Activated T-helper 1 cell treated with anti-CD3 and anti-CD28 coated beads, Interleukin-2, amount 50 U/mL, for 16 hours (primary cell): ENCODE results near the gene KRT7.
"Not testable (repeated sequence)": the region's sequence is repeated elsewhere in the genome, so short reads cannot be mapped to it uniquely, and the experiment has no call there.

Experiments
- DNase-seq, 2 donors: peaks; one replicate each; pipeline ENCODE4 v3.0.0-alpha.2; 2020; ENCODE audit warnings: low read depth in 1 of 2, low spot score in 1 of 2

Gene KRT7

DNA sequence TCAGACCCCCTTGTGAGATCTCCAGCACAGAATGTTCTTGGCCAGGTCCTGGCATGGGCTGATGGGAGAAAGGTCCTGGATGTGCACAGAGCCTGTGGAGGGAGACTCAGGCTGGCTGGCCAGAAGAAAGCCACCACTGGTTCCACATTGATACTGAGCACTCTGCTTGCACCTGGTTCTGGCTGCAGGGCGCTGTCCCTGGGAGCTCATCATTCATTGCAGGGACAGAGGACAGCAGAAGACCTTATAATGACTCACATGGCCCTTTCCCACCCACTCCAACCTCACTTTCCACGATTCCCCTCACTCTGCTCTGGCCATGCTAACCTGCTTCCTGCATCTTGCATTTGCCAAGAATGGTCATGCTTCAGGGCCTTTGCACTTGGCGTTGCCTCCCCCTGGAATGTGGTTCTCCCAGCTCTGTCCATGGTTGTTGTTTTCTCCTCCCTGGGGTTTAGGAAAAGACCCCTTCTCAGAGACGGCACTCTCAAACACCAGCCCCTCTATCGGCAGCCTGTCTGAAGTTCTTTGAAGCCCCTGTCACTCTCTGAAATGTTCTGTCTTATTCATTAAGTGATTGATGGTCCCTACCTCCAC is 10.3 kb downstream of the KRT7 start:
- no peak for DNase-seq

DNA sequence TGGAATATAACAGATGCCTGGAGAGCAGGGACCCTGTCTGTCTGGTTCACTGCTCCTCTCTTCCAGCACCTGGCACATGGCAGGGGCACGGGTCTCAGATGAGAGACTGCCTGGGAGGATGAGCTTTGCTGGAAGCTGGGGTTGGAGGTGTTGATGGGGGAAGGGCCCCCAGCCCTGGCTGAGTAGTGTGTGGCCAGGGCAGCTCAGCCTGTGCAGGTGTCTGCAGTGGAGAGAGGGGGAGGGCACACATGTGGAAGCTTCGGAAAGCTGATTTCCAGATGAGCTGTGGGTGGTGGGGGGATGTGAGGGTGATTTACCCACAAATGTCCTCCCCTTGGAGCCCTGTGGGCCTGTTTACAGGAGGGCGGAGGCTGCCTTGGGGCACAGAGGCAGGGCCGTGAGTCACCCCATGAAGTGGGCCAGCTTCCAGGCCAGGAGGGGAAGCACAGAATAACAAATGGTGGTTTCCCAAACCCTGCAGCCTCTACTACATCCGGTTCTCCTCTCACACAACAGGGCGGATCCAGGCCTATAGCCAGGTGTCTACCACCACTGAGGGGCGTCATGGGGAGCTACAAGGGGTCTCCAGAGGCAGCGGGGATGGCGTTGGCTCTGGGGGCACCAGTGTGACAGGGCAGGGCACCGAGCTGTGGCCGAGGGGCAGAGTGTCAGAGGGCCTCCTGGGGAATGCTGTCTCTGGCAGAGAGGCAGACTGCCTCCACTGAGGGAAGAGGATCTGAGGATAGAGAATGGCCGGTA is 11.0 kb downstream of the KRT7 start:
- DNase-seq = peak; percentile 13 to 25

DNA sequence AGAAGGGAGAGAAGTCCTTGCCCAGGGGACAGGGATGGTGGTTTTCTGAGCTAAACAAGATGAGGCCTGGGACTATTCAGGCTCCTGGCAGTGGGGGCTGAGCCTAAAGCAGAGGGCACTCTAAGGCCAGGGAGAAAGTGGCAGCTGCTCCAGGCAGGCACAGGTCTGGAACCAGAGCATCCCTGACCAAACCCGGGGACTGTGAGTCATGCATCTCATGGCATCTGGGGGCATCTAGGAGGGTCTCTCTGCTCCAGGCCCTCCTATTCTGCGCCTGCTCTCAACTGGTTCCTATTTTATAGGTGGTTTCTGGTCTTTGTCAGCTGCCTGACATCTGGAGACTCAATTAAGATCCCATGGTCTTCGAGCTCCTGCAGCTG is 11.6 kb downstream of the KRT7 start:
- DNase-seq = no peak

DNA sequence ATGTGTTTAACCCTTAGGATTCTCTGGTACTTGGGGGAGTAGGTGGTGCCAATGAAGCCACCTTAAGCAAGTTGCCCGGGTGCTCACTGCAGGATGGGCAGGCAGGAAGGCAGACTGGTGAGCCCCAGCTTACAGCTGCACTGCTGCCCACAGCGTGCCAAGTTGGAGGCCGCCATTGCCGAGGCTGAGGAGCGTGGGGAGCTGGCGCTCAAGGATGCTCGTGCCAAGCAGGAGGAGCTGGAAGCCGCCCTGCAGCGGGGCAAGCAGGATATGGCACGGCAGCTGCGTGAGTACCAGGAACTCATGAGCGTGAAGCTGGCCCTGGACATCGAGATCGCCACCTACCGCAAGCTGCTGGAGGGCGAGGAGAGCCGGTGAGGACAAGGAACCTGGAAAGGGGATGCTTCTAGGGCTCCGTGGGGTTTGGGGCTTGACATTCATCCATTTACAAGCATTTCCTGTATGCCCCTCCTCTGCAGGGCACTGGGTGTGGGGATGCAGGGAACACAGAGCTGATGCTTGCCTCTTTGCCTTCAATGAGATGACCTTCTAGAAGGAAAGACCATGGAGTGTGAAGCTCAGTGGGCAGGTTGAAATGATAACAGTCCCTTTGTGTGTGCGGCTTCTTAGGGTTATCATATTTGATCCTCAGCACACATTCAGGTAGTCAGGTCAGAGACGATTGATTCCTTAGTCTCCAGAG is 12.4 kb downstream of the KRT7 start:
- no peak for DNase-seq

DNA sequence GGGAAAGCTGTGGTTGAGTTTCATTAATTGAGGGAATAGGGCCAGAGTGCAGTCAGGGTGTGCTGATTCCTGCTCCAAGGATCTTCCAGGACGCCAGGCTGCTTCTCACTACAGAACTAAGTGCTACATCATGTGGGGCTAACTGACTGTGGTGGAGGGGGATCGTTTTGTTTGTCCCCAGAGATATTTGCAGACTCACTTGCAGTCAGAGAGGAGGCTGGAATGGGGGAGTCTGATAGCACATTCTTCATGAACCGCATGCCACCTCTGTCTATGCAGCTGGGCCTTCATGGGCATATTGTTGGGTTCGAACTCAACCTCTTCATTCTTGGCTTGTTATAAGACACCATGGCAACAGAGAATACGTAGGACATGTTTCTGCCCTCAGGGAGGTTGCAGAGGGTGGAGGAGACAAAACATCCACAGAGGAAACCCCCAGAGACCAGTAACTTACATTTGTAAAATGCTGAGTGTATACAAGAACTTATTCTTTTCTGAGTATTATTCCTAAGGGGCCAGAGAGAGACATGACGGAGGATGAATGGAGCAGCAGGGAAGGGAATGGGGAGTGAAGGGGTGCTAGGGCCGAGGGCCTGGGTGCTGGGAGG is 13.0 kb downstream of the KRT7 start:
- DNase-seq = no peak

DNA sequence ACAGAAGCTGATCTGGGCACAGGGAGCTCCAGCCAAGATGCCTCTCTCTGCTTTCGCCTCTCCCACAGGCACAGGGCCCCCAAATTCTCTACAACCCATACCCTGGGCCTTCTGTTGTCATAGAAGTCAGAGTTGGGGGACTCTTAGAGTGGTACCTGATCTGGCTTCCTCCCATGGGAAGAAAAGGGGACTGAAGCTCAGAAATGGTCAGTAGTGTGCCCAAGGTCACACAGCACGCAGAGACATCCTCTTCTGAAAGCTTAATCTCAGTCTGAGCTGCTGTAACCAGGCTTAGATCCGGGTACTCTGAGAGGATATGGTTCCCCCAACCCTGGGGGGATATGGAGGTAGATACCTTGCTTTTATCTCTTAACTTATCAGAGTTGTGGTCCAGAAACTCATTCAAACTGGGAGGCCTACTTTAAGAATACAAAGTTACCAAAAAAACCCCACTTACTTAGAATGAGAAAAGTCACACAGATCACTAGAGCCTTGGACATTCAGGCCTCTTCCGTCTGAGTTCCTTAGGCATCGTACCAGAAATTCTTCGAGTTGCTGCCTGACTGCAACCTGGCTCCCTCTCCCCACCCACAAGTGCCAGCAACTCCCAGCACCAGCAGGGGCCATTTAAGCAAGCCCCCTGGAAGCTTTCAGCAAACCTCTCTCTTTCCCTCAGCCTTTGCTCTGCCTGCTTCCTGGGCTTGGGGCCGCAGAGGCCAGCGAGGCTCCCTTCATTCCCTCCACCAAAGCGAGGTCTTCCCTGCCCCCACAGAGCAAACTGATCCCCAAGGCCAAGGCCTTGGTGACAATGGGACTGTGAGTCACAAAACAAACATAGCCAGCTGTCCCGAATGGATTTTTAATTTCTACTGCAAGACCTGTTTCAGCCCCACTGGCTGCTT is 13.9 kb downstream of the KRT7 start:
- DNase-seq = no peak

DNA sequence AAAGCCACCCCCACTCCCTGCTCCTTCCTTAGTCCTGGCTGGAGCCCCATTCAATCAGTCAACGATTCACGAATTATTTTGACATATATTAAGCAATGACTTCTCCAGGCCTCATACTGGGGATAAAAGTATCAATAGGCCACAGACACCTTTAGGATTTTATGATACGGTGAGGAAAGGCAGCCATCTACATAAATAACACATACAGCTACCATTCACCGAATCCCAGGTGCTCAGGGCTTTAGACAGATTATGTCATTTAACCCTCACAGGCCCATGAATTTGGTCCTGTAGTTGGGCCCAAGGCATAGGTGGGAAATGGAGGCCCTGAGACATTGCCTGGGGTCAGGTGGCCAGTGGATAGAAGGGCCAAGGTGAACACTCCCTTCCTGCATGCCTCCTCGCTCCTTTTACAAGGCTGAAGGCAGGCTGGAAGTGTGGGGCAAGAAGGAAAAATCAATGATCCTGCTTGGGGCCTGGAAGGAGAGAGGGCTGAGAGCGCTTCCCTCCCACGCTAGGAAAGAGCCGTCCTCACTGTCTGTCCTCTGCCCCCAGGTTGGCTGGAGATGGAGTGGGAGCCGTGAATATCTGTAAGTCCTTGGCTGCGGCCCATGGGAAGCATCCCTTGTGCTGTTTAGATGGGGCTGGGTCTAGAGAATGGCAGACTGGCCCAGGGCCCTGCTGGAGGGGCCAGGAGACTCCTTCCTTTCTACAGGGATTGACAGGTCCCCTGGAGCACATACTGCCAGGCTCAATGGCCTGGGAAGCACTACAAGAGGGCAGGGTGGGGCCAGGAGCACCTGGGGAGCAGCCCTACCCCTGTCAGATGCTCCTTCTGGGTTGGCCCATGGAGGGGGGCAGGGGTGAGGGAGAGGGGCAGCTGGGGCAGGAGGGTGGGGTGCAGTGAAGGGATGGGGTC is 14.8 kb downstream of the KRT7 start:
- no peak for DNase-seq

DNA sequence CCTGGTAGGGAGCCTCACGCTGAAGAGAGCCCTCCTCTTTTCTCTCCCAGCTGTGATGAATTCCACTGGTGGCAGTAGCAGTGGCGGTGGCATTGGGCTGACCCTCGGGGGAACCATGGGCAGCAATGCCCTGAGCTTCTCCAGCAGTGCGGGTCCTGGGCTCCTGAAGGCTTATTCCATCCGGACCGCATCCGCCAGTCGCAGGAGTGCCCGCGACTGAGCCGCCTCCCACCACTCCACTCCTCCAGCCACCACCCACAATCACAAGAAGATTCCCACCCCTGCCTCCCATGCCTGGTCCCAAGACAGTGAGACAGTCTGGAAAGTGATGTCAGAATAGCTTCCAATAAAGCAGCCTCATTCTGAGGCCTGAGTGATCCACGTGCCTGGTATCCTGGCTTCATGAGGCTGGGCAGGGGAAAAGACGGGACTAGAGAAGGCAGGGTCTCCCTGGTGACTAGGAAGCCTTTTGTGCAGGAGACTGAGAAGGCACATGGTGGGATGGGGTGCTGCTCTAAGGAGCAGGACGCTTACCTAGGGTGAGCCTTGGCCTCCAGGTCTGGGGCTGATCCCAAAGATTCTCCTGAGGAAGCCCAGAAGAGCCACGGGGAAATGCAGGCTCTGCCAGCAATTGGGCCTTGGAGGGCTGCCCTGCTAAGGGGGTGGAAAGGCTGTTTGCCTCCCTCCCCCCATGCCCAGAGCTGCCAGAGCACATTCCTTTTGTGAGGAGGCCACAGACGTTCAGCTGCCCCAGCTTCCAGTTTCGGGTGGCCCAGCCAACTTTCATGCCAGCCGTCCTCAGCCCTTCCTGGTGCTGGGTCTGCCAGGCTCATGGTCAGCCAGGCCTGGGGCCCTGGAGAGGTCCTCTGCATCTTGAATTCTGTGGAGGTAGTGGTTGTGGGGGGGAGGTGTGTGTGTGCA is 15.8 kb downstream of the KRT7 start:
- no peak for DNase-seq

DNA sequence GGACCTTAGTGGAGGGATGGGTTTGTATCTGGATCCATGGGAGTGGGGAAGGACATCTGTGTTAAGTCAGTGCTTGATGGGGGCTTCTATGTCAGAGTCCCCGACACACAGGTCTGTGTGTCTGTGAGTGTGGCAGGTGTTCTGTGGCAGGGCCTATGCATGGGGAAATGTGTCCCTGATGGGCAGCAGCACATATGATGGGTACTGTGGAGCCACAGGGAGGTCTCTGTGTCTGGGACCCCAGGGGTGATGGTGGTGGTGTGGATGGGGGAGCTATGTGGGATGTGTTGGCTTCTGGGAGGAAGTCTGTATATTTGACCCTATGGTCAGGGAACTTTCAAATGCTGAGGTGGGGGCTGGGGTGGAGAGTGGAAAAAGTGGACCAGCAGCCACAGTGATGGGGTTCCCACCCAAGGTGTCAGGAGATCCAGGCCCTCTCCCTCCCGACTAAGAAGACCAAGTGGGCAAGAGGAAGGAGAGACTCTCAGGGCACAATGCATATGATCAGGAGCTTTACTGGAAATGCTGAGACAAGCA is 16.5 kb downstream of the KRT7 start:
- DNase-seq = no peak

DNA sequence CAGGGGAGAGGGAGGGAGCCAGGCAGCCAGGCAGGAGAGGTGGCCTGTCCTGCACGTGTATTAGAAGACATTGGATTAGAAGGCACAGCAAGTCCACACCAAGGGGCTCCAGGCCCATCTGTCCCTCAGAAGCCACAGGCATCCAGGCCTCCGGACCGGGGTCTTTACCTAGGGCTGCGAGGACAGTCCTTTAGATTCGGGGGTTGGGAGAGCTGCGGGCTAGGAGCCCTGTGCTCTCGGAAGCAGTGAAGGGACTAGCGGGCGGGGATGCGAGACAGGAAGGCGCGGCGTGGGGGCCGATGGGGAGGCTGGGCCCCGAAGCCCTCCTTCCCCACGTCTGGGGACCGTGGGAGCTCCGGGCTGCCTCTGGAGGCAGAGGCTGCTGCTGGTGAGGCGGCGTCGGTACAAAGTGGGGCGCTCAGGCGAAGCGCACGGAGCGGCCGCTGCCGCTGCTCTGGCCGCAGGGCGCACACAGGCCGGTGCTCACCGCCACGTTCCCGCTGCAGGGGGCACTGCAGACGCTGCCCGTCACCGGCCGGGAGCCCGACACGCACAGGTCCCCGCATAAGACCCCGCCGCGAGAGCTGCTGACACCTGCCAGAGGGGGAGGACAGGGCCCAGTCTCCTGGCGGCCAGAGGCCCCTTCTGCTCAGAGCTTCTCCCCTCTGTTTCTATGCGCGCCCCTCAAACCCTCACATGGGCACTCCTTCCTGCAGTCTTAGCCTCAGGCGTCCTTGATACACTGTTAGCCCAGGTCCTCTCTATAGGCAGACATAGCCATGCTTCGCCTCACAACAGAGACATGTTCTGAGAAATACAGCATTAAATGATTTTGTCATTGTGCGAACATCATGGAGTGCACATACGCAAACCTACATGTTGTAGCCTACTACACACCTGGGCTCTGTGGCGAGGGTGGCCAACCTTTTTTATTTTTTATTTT is 17.3 kb downstream of the KRT7 start:
- no peak for DNase-seq

DNA sequence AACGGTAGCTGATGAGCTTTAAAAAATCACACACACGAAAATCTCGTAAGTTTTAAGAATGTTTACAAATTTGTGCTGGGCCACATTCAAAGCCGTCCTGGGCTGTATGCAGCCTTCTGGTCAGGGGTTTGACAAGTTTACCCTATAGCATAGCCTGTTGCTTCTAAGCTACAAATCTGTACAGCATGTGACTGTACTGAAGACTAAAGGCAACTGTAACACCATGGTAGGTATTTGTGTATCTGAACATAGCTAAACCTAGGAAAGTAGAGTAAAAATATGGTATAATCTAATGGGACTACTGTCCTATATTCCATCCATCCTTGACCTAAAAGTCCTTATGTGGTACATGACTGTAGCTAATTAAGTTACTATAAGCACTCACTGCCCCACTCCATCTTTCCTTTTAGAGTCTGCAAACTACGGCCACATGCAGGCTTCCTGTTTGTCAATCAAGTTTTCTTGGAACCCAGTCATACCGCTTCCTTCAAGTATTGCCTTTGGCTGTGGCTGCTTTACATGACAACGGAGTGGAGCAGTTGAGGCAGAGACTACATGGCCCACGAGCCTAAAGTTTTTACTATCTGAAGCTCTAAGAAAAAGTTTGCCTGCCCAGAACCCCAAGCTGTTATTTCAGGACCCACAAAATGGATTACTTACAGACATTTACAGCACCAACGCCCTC is 18.5 kb downstream of the KRT7 start:
- no peak for DNase-seq

DNA sequence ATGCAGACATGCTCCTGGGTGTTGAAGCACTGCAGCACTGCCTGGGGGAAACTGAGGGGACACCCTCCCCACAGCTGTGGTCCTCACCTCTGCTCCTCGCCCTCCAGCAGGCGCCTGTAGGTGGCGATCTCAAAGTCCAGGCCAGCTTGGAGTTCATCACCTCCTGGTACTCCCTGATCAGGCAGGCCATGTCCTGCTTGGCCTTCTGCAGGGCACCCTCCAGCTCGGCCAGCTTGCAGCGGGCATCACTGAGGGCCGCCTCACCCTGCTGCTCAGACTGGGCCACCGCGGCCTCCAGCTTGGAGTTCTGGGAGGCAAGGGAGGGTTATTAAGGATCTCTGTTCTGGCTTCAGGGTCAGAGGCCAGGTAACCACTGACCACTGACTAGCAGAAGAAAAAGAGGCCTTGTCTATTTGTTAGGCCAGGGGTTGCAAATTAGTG is 19.2 kb downstream of the KRT7 start:
- DNase-seq = not testable (repeated sequence)

DNA sequence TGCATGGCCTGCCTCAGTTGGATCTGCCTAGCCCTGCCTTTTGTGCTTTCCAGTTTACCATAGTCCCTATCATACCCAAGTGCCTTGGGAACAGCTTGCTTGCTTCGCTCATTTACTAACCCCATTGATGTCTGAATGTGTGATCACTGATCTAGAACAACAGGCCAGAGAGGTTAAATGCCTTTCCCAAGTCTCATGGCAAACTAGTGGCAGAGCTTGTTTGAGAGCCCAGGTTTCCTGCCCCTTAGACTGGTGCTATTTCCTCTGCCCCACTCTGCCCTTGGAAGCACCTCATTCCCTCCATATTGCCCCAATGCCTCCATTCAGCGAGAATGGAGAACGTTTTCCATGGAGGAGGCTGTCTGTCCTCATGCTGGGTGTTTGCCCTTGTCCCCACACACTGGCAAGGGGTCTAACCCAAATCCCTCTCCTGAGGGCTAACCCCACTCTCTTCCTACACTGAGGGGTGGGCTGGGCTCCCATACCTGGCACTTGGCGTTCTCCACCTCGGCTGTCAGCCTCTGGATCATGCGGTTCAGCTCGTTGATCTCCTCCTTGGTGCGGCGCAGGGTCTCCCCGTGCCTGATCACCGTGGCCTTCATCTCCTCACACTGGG is 19.8 kb downstream of the KRT7 start:
- DNase-seq = no peak

DNA sequence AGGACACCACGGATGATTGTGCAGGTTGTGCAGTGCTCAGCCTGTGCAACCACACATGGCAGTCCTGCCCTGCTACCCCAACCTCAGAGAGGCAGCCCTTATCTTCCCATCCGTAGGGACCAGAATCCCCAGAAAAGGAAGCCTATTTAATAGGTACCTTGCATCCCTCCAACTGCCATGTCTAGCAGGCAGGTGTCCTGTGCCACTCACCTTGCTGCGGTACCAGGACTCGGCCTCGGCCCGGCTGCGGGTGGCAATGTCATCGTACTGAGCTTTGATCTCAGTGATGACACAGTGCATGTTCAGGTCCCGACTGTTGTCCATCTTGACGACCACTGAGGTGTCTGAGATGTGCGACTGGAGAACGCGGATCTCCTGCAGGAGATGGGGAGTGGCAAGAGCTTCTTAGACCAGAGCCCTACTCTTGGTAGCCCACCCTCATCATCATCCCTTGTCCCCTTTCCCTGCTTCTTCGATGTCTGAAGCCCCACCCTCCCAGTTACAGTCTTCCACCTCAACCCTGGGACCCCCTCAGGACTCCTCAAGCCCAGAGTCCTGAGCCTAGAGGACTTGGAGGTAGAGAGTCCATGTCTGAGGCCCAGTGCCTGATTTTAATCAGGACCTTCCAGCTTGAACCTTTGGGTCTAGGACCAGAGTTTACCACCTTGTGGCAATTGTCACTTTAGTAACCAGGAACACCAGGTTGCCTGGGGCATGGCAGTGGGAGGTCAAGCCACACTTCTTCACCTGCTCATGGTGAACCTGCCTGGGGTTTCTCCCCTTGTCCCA is 20.5 kb downstream of the KRT7 start:
- DNase-seq = no peak

DNA sequence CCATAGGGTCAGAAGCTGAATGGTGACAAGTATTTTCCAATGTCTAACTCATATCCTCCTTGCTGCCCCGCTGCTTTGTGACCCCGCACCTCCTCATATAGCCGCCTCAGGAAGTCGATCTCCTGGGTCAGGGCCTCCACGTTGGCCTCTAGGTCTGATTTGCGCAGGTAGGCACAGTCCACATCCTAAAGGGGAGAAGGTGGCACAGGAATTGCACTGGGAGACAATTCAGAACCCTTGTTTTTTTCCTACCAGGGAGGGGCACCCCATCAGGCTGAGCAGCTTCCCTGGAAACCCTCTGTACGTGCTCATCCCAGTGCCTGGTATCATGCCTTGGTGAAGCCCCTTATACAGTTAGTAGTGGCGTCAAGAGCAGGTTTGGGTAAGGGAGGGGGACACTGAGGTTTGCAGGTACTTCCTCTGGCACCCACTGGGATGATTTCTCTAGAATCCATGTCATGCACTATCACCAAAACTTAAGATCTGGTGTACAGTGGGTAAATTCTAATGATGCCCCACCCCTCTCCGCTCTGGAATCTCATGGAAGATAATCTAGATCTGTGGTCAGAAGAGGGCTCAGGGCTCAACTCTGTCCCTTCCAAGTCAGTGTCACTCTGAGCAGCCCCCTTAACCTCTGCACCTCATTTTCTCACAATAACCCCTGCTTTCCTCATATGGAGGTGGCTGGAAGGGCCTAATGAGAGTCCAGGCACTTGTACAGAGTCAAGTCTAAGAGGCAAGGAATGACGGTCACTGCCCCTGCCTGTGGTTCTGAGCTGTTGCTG is 21.3 kb downstream of the KRT7 start:
- DNase-seq = no peak
